ELR (cell line): Measurements from ENCODE around the gene PTH1R.
A peak's percentile ranks its signal among the peaks of the same experiment; 100 is the strongest.

Experiments
- DNase-seq: peaks from one replicate; pipeline ENCODE4 v3.0.0-alpha.2; 2015; ENCODE audit warnings: low read depth

The PTH1R gene

DNA sequence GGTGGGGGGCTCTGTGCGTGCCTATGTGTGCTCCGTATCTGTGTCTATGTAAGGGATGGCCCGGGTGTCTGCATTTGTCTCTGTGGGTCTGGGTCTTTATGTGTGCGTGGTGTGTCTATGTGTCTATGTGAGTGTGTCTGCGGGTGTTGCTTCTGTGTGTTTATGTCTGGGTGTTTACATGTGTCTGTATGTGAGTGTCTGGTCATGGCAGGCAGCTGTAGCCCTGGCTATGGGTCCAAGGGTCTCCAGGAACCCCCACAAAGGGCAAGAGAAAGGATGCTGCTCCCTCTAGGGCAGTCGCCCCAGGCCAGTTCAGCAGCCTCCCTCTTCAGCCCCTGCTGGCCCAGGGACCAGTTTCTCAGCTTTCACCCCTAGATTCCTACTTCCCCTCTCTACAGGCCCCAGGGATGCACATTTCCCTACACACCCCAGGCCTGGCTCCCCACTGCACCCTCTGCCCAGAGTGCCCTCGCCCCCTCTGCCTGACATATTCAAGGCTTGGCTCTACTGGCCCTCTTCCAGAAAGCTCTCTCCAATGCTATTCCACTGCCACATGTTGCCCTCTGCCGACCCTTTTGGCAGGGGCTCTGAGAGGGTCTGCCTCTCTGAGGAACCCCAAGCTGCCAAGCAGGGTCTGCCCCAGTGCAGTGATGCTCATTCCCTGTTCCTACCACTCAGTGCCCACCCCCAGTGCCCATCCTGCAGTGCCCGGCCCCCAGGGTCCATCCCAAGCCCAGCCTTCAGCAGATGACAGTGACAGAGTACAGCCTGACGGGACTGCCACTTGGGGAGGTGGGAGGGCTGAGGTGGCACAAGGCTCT lies 13.2 kb upstream of the PTH1R start:
- DNase-seq, result no peak

DNA sequence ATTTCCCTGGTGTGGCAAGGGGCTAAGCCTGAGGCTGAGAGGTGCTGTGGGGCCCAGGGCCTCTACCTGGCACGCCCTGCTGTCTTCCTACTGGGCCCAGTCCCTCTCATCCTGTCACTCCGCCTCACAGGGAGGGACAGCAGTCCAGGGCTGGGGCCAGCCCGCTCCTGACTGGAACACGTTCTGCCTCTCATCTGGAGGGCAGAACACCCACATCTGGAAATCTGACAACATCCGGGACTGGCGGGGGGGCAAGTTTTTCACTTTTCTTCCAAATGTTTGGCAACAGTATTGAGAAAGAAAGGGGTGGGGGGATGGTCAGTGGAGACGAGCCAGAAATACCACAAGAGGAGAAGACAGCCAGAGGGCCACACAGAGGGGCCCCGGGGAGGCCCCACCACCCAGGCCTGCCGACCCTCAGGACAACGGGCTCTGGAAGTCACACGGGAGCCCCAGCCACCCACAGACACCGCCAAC lies 12.5 kb upstream of the PTH1R start:
- no peak for DNase-seq

DNA sequence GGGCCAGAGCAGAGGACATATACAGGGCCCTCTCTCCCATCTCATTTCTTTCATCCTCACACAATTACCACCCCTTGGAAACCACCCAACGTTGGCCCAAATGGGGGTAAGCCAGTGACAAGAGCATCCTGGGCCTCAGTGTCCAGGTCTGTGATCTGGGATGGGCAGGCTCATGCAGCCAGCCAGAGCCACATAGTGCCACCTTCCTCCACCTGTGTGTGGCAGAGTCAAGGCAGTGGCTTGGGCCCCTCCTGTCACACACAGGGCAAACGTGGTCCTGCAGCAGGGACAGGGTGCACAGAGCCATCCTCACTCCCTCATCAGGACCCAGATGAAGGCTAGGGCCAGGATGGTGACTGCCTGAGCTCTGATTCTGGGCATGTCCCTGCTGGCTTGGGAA lies 12.0 kb upstream of the PTH1R start:
- DNase-seq, result no peak

DNA sequence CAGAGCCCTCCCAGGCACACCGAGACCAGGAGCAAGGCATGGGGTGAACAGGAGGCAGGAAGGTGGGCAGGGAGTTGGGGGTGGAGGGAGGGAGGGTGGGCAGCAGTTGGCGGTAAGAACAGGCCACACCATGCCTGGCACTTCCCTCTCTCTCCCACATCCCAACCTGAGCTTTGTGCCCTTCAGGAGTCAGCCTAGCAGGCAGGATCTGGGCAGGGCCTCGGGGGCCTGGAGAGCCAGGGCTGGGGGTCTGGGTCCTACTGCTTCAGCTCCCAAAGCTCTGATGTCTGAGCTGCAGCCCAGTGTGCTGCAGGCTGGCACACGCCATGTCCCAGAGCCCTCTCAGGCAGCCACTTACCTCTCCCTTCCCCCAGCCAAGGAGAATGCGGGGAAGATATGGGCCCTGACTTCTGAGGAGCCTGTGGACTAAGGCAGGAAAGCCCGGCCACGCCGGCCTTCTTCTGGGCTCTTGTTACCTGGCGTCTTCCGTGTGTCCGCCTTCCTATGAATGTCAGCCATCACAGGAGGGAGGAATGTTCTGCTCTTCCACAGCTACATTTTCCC lies 11.4 kb upstream of the PTH1R start:
- no peak for DNase-seq

DNA sequence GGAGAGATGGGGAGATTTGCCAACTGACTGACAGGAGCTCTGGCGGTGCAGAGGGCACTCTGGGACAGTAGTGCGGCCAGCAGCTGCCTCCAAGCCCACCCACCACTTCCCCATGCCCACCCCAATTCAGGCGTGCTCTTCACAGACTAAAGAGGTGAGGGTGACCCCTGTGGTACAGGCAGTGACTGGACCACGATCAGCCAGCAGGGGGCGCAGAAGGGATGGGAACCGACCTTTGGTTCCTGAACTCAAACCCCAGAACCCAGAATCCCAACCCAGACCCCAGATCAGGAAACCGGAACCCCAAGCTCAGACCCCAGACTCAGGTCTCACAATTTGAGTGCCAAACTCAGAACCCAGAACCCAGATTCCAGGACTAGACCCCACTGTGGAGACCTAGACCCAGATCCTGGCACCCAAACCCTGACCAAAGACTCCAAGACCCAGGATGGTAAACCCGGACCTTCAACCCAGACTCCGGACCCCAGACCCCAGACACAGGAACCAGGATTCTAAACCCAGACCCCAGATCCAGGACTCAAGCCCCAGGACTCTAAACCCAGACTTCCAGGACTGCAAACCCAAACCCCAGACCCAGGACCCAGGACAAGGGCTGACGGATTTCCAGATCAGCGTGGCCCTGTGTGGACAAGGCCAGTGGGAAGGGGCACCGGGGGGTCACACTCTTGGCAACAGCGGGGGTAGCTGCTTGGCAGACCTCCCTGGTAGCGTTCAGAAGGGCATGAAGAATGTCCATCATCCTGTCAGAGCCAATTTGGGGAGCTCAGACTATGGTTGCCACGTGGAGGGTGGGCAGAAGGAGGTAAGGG lies 10.6 kb upstream of the PTH1R start:
- peak; percentile 68 for DNase-seq

DNA sequence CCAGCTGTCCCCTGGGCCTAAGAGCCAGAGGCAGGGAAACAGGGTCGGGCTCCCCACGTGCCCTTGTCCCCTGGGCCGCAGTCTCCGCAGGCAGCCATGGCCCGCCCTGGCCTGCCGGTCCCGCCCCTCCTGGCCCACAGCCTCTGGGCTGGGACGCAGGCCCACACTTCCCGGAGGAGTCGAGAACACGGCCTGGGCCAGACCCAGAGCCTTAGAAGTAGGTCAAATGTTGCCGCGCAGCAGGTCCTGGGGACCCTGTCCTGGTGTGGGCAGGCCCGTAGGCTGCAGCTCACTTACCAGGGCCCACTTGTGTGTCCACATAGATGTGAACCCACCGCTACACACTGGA lies 10.0 kb upstream of the PTH1R start:
- DNase-seq, result no peak

DNA sequence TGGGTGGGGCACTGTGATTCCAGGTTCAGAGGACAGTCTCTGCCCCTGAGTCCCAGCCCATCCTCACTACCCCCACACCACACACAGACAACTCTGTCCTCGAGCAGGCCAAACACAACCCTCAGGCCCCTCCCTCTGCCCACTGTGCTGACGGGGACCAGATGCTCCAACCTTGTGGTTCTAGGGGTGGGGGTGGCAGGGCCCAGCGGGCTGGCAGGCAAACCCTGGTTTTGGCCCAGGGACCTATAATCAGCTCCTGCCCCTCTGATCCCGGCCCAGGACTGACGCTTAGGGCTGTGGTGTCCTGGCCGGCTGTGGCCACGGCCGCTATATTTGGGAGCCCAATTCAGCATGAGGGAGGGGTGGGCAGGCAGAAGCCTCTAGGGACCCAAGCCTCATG lies 9.2 kb upstream of the PTH1R start:
- DNase-seq, result no peak

DNA sequence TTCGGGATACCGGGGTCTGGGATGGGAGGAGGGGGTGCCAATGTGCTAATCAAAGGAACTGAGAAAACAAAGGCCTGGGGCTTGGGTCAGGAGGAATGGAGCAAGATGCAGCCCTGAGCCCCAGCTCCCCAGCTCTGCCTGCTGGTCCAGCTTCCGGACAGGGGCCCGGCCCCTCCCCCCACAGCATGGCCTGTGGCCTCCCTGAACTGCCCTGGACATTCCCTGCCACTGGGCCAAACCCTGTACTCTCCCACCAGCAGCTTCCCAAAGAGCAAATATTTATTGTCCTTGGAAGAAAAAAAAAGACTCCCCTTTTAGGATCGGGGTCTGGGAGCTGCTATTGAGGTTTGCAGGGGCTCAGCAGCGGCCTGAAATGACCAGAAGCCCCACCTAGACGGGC lies 8.6 kb upstream of the PTH1R start:
- DNase-seq, result no peak

DNA sequence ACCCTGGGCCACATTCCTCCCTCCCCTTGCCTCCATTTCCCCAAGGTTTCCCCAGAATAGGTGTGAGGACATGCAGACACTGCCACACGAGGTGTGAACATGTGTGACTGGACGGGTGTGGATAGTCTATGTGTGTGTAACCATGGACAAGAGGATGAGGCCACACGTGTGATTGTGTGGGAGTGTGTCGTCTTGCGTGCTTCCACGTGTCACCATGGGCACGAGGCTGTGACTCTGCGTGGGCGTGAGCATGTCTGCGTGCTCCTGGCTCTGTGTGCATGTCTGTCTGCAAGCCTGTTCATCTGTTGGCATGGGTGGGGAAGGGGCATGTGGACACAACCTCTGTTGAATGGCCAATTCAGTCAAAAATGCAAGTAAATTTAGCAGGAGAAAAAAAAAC lies 8.1 kb upstream of the PTH1R start:
- no peak for DNase-seq

DNA sequence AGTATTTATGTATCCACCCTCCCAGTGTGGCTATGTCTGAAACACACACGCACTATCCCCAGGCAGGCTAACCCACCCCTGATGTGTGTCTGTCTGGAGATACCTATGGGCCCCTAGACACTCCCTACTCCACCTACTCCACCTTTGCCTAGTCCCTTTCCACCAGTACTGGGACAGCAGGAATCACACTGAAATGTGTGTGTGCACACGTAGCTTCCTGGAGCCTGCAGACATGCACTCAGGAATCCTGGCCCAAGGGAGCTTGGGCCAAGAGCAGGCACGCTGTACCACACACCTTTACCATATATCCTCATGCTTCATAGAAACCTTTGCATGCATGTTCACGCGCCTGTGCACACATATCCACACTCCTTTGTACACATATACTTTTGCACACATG lies 6.9 kb upstream of the PTH1R start:
- DNase-seq, result no peak

DNA sequence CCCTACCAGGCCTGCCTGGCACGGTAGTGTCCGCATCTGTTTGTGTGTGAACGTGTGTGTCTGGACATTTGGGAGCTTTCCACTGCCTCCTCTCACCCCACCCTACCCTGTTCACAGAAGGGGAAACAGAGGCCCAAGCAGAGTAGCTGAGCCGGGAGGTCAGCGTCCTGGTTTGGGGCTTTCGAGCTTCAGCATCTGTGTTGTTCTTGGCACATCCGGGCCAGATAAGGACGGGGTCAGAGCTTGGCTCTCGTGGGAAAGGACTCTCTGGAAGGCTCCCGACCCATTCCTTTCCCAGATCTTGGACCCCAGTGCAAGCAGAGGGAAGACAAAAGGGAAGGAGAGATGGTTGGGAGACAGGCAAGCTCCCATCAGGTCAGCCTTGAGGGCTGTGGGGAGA lies 6.3 kb upstream of the PTH1R start:
- DNase-seq, result no peak

DNA sequence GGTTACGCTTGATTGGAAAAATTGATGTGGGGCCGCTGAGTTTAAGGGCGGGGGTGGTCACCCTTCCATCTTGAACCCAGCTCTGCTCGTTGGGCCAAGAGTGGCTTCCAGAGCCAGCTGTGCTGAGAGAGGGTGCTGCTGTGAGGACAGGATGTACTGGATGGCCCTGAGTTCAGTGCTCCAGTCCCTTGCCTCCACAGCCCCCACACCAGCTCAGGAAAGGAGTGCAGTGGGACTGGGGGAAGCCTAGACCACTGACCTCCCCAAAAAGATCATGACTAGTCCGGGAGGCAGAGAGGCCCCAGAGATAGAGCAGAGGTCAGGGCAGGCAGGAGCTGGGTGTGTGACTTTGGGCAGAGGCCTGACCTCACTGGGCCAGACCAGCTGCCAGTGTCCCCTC lies 4.0 kb upstream of the PTH1R start:
- DNase-seq, result no peak

DNA sequence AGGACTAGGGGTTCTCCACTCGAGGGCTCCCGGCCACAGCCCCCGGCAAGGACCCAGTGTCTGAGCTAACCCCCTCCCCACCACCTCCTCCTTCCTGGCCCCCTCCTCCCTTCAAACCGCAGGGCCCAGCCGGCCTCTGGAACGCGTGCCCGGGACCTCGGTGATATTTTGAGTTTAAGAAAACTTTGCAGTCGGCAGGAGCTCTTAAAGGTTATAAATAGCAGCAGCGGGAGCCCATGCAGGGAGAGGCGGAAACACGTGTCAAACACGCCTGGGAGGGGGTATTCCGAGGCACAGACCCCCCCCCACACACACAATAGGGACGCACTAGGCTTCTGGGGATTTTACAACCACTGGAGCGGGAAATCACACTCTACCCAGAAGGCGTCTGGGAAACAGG lies 3.1 kb upstream of the PTH1R start:
- DNase-seq, result no peak

DNA sequence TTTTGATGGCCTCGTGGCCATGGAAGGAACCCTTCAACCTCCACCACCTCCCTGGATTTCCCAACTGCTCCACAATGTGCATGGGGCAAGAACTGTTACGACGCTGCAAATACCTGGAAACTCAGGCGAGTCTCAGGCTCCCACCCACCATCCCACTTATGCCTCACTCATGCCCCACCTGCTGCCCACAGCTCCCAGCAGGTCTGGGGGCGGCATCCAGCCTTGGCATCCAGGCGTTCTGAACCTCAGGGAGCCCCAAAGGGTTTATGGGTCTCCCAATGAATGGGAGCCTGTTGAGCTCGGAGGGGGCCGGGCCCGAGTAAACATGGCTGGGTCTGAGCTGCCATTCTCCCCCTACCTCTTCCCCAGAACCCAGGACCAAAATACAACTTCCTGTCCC lies 2.0 kb upstream of the PTH1R start:
- DNase-seq, result no peak

DNA sequence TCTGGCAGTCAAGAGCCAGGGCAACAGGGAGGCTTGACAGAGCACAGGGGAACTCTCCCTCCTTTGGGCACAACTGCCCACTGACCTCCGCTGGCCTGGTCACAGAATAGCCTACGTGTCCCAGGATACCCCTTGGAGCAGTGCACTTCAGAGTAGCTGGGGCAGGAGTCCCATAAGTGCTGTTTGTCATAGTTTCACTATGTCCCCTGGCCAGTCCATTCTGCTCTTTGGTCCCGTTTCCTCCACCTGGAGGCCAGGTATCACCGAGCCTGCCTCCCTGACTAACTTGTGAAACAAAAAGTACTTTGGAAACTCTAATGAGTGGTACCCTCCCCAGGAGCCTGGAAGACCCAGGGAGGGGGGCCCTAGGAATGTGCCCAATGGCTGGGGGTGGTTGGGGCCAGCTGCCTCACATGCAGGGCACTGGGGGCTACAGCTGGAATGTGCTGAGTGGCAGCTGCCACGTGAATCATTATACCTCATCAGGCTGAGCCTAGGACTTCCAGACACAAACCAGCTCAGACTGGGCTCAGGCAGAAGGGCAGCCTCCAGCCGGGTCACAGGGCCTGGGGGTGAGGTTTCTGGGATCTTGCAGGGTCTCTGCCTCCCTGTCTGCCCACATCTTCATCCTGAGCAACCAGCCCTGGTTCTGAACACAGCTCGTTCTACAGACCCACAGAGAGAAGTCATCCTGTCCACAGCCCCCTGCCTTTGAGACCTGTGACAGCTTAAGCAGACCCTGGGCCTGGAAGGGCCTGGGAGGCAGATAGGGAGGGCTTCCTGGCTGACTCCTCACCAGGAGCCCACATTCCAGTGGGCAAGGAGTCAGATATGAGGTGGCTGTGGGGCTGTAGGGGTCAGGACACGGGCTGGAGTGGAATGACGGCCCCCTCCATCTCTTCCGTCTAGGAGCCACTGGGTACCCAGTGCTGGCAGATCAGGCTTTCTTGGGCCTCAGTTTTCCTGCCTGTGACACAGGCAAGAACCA lies 914 bp upstream of the PTH1R start:
- DNase-seq, result no peak

DNA sequence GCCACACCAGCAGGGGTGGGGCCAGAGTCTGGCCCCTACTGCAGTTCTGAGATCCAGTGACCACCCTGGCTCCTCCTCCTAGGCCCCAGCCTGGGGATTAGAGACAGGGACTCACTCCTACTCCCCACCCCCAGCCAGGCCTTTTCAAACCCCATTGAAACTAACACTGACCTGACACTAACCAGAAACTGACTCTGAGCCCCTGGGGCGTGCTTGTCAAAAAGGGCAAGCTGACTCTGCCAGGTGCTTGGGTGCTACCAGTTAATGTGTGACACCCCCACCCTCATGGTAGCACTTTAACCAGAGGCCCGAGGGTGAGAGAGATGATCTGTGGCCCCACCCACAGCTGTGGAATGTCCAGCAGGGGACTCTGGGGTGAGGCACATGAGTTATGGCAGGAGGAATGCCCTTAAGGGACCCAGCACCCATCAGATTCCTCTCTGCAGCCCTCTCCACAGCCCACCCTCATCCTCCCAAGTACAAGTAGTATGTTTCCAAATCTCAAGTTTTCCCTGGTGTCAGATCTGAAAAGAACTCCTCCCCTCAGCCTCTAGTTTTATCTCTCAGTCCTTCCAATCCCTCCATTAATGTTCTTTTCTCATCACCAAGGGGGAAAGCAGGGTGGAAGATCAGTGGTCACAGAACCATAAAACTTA lies 1.4 kb downstream of the PTH1R start:
- DNase-seq, result peak; percentile 30

DNA sequence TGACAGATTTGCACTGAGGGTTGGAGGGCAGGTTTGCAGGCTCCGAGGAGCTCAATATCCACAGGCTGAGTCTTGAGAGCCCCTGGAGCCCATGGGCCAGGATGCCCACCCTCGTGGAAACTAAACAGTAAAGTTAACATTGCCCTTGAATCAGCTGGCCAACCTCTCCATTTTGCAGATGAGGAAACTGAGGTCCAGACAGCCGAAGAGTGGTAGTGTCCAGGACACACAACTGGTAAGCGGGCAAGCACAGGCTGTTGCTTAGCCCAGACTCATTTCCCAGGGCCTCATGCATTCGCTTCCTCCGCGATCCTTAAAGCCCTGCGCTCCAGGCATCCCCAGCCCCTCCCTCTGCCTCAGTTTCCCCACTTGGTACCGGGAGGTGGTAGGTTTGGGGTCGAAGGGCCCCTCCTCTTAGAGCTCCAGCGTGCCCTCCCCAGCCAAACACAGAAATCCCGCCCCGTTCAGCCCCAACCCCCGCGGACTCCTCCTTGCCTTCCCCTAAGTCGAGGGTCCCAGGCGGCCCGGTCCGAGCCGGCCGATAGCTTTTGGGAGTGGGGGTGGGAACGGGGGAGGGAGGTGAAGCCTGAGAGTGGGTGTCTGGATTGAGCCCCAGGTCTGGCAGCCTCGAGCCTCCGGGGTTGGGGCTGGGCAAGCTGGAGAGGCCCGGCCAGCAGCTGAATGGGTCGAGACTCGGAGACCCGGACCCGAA lies 3.5 kb downstream of the PTH1R start:
- no peak for DNase-seq

DNA sequence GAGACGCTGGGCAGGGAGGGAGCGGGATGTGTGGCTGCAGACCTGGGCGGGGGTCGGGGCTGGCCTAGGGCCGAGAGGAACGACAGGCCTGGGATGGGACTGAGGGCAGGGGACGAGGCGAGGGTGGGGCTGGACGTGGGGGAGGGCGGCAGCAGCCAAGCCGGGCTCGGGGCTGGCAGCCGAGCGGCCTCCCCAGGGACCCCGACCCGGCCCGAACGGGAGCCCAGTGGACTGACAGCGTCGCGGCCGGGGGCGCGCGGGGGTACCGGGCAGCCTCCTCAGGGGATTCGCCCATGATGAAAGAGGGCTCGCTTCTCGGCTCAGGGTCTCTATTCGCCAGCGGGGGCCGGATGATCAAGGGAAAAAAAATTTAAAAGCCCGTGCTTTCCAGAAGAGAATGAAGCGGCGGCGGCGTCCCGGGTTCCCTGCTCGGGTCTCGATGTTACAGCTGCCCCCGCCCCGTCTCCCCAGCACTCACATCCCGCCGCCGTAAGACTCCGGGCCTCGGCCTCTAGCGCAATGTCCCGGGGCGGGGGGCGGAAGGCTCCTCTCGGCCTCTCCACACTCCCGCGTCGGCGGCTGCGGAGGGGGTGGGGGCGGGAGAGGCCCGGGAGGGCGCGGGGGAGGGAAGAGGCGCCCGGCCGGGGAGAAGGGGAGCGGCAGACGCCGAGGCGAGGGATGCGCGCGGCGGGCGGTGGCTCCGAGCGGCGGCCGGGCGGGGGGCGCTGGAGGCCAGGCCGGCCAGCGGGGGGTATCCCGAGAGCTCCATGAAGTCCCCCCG lies 4.3 kb downstream of the PTH1R start:
- DNase-seq, result peak; percentile 20

DNA sequence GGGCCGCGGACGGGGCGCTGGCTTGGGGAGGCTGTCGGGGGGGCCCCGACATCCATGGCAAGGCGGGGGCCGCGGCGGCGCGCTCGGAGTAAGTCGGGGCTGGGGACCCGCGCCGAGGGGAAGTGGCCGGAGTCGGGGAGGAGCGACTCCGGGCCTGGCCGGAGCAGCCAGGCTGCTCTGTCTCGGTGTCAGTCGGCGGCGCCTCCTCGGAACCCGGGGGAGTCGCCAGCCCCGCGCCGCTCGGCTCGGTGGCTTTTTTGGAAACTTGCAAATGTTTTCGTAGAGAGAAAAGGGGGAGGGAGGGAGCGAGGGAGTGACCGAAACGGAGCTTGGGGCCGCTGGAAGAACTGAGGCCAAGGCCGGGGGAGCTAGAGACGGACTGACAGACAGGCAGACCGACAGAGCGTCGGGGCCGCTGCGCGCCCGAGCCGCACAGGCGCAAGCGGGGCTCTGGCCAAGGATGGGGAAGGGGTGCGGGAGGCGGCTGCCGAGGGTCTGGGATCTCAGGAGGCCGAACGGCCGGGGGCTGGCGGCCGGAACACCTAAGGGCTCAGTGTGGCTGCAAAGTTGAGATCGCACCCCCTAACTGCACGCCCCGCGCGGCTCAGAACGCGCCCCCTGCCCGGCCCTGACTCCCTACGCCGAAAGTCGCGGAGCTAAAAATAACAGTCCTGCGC lies 5.0 kb downstream of the PTH1R start:
- DNase-seq, result peak; percentile 34
